OCI-LY7 (cell line): Measurements from ENCODE around the gene NEK11. TPM values are rescaled to one million over a fixed set of nuclear protein-coding genes. Genes with fewer than 3 reads are reported as not detected.
A peak's percentile ranks its signal among the peaks of the same experiment; 100 is the strongest.

Experiments used
- BruUV-seq: library from RNA; stranded (reverse); fragments of 400-500 nt; replicated peaks from 2 replicates; lab custom pipeline; 2021; lab: Mats Ljungman, UMichigan
- CTCF ChIA-PET: fragments of 300-600 bp; sonication (Branson Sonifier 250); formaldehyde crosslinking; loops from one replicate; lab custom pipeline; 2022; ENCODE audit warnings: antibody characterized with exemption; ENCODE audit not compliant: unreplicated experiment; lab: Charles Lee
- POLR2A ChIA-PET: fragments of 300-600 bp; sonication (Branson Sonifier 250); formaldehyde crosslinking; loops from one replicate; lab custom pipeline; 2022; ENCODE audit warnings: antibody characterized with exemption; lab: Charles Lee
- DNase-seq: peaks from one replicate; pipeline ENCODE4 v3.0.0-alpha.2; 2015; ENCODE audit warnings: low spot score
- H2AFZ ChIP-seq: fragments of 200-600 bp; sonication (generic), shearing (Covaris generic); 2 replicates; pipeline ENCODE4 v1.6.1; 2014; ENCODE audit warnings: mild to moderate bottlenecking, antibody characterized with exemption, low read length, moderate library complexity
- H3K27ac ChIP-seq: fragments of 200-600 bp; sonication (generic); 2 replicates; pipeline ENCODE4 v1.5.1; 2014; ENCODE audit warnings: mixed run types, low read depth, mild to moderate bottlenecking, moderate library complexity, low read length, inconsistent platforms; ENCODE audit not compliant: poor library complexity, severe bottlenecking
- H3K36me3 ChIP-seq: fragments of 200-600 bp; sonication (generic); 2 replicates; pipeline ENCODE4 v1.6.1; 2014; ENCODE audit warnings: mild to moderate bottlenecking, antibody characterized with exemption, low read length, moderate library complexity, mixed read lengths; ENCODE audit not compliant: insufficient read depth
- H3K4me1 ChIP-seq: fragments of 200-600 bp; sonication (generic); 2 replicates; pipeline ENCODE4 v1.5.1; 2014; ENCODE audit warnings: mild to moderate bottlenecking, low read length; ENCODE audit not compliant: insufficient read depth, poor library complexity, severe bottlenecking
- H3K4me2 ChIP-seq: fragments of 200-600 bp; sonication (generic); 2 replicates; pipeline ENCODE4 v1.6.1; 2014; ENCODE audit warnings: mild to moderate bottlenecking, low read length
- H3K4me3 ChIP-seq: fragments of 200-600 bp; sonication (generic); 2 replicates; pipeline ENCODE4 v1.5.1; 2014; ENCODE audit warnings: mild to moderate bottlenecking, low read depth, low read length; ENCODE audit not compliant: poor library complexity, severe bottlenecking
- H3K79me2 ChIP-seq: fragments of 200-600 bp; sonication (generic); 2 replicates; pipeline ENCODE4 v1.6.1; 2016; ENCODE audit warnings: low read depth, mild to moderate bottlenecking, low read length, moderate library complexity, mixed read lengths; ENCODE audit not compliant: insufficient read depth
- H3K9me2 ChIP-seq: fragments of 200-600 bp; sonication (generic); 2 replicates; pipeline ENCODE4 v1.6.1; 2016; ENCODE audit warnings: mild to moderate bottlenecking, low read length, mixed read lengths; ENCODE audit not compliant: insufficient read depth
- H3K9me3 ChIP-seq: fragments of 200-600 bp; sonication (generic); 2 replicates; pipeline ENCODE4 v1.6.1; 2014; ENCODE audit warnings: mild to moderate bottlenecking, mixed run types, low read length, mixed read lengths
- H4K20me1 ChIP-seq: fragments of 200-600 bp; sonication (generic); 2 replicates; pipeline ENCODE4 v1.6.1; 2014; ENCODE audit warnings: mild to moderate bottlenecking, antibody characterized with exemption, low read length, moderate library complexity, mixed read lengths; ENCODE audit not compliant: insufficient read depth
- CTCF ChIP-seq: fragments of 200-600 bp; sonication (generic); conservative IDR thresholded peaks from 2 replicates; pipeline ENCODE4 v1.5.1; 2014; ENCODE audit warnings: mild to moderate bottlenecking, antibody characterized with exemption, low read length, moderate library complexity, mixed read lengths
- EZH2phosphoT487 ChIP-seq: fragments of 200-600 bp; sonication (generic); IDR thresholded peaks from 2 replicates; pipeline ENCODE4 v1.6.1; 2018; ENCODE audit warnings: low read depth, borderline replicate concordance, mild to moderate bottlenecking, mixed run types, antibody characterized with exemption, low read length, moderate library complexity, mixed read lengths
- intact Hi-C: fragments of 100-400 bp; cut with micrococcal nuclease; formaldehyde crosslinking; loops from one replicate; pipeline ENCODE4 v1.10.0; 2022; ENCODE audit not compliant: unreplicated experiment
- total RNA-seq, 2 experiments: library from RNA; depleted of rRNA in 1 of 2; stranded (reverse); fragments of >200 nt in 1 of 2; shearing (Covaris generic) in 1 of 2; gene quantifications; 2 replicates each; pipeline ENCODE4 v1.2.3, GENCODE V29; 2014 to 2022

The NEK11 gene
- total RNA-seq, 2 experiments from 2014 or later = 0.47 to 1.5 TPM

GRCh38 chr3:131193641-131194238 is 167.1 kb downstream of the NEK11 start:
- no peak for DNase-seq
- Histone ChIP-seq H3K9me3 (no peaks in the 10 kb centered on the region), H4K20me1 (no peaks in the 10 kb centered on the region), H2AFZ (no peak overlapping the region), H3K27ac (no peak overlapping the region), H3K4me3 (no peak overlapping the region), H3K4me1 (no peaks in the 10 kb centered on the region), H3K36me3 (no peaks in the 10 kb centered on the region), H3K79me2 (no peaks in the 10 kb centered on the region), H3K9me2 (no peaks in the 10 kb centered on the region), H3K4me2 (no peak overlapping the region)
- ChIA-PET POLR2A (no interaction called here), CTCF (no interaction called here)
- intact Hi-C loops = loop anchor here (10.0 kb wide), 1 partner anchor 159 kb away; no protein-coding TSS in a partner anchor
- TF ChIP-seq CTCF (0 out of 2 replicates have a peak, but pooled peaks have one; percentile 33), EZH2phosphoT487 (no peak)
- no TSS peak for BruUV-seq

GRCh38 chr3:131194816-131195215 is 168.1 kb downstream of the NEK11 start:
- H3K4me1 ChIP-seq = no peaks in the 10 kb centered on the region
- no peak overlapping the region for H2AFZ ChIP-seq
- ChIA-PET CTCF (no interaction called here), POLR2A (no interaction called here)
- no peak for DNase-seq
- no peaks in the 10 kb centered on the region for H3K79me2 ChIP-seq
- H3K36me3 ChIP-seq = no peaks in the 10 kb centered on the region
- H3K9me3 ChIP-seq = no peaks in the 10 kb centered on the region
- H3K27ac ChIP-seq = no peak overlapping the region
- no peaks in the 10 kb centered on the region for H4K20me1 ChIP-seq
- BruUV-seq = no TSS peak
- H3K4me2 ChIP-seq = no peak overlapping the region
- no peak for TF ChIP-seq EZH2phosphoT487
- TF ChIP-seq CTCF = no peak
- no peak overlapping the region for H3K4me3 ChIP-seq
- H3K9me2 ChIP-seq = no peaks in the 10 kb centered on the region
- intact Hi-C loops = loop anchor here (10.0 kb wide), 1 partner anchor 160 kb away; no protein-coding TSS in a partner anchor

- TF ChIP-seq EZH2phosphoT487 = no peak
- no peaks in the 10 kb centered on the region for H3K79me2 ChIP-seq
- CTCF ChIA-PET = no interaction called here
- intact Hi-C loops = no loop called here
- H3K9me3 ChIP-seq = no peaks in the 10 kb centered on the region
- H4K20me1 ChIP-seq = no peaks in the 10 kb centered on the region
- no peaks in the 10 kb centered on the region for H3K9me2 ChIP-seq
- DNase-seq = no peak
- no peaks in the 10 kb centered on the region for H3K36me3 ChIP-seq
- H2AFZ ChIP-seq = no peak overlapping the region
- H3K4me3 ChIP-seq = no peak overlapping the region
- no TSS peak for BruUV-seq
- H3K4me2 ChIP-seq = no peak overlapping the region
- POLR2A ChIA-PET = interaction anchor here (0.6 kb wide), 1 partner anchor 29 kb away, joined by 3 read pairs; no protein-coding TSS in a partner anchor
- H3K27ac ChIP-seq = no peak overlapping the region
- H3K4me1 ChIP-seq = no peaks in the 10 kb centered on the region
These were observed 174.0 kb downstream of the NEK11 start for GRCh38 chr3:131200636-131201199.
